ENCODE measurements around the gene RCBTB2. TPM values are rescaled to one million over a fixed set of nuclear protein-coding genes. Genes with fewer than 3 reads are reported as not detected.
"Not testable (repeated sequence)": the region's sequence is repeated elsewhere in the genome, so short reads cannot be mapped to it uniquely, and the experiment has no call there.

Gene RCBTB2
- total RNA-seq (2014; rRNA removed; shearing (Covaris generic)): 2.0 and 2.6 TPM in 2 replicates
- 2.3 and 3.1 TPM in 2 replicates for polyA plus RNA-seq (2015; cell fraction: cytosol; rRNA removed)
- 3.0 and 3.5 TPM in 2 replicates for polyA plus RNA-seq (2015; cell fraction: nucleus; rRNA removed)

DNA sequence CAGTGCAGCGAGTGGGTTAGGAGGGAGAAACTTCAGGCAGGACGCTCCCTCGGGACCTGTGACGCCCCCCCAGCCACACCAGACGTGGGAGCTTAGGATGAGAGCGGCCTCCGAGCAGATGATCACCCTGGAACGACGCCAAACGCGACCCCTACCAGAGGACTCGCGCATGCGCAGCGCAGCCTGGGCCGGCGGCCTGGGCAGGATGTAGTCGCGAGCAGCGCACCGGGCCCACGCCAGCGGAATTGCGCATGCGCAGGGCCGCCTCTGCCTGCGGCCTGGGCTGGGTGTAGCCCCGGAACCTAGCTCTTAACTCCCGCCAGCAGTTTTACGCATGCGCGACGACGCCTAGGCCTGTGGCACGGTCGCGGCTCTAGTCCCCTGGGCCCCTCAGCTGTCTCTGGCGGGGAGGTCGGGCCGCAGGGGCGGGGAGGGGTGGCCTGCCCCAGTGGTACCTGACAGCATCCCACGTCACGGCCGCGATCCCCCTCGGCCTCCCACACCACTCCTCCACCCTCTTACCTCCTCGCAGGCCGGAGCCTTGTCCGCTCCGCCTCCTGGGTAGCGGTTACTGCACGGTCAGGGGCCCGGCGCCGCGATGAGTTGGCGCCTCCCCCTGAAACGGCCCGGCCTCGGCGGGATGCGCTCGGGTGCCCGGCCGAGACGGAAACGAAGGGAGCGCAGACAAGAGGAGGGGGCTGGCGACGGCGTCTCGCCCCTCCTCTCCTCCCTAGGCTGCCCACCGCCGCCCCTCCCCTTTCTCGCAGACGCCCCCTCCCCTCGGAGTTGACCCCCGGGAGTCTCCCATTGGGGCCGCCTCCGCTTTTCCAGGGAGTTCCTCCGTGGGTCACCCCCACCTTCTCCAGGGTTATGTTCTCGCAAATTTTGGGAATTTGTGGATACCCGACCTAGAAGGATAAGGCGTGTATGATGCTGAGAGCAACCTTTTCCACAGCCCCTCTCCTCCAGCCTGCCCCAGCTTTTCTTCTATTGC lies at the start of gene RCBTB2:
TSS of gene RCBTB2 (minus strand) at position 575 of the 994 bp plus-strand sequence. CDS start 11,141 bp downstream, outside the sequence.
- DNase-seq (ENCODE audit: low read depth): peak; percentile 96

GRCh38 chr13:48582084-48582483 lies 49.2 kb upstream of the RCBTB2 start:
- DNase-seq (ENCODE audit: low read depth): no peak

DNA sequence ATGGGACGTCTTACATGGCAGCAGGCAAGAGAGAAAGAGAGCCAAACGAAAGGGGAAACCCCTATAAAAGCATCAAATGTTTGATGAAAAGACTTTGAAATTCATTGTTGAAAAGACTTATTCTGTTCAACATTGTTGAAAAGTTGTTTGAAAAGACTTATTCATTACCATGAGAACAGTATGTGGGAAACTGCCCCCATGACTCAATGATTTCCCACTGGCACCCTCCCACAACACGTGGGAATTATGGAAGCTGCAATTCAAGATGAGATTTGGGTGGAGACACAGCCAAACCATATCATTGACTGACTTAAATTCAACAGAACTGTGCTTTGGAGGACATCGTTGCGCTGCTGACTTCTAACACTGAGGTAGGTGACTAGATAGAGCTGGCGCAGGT lies 48.0 kb upstream of the RCBTB2 start:
- DNase-seq (ENCODE audit: low read depth): no peak

DNA sequence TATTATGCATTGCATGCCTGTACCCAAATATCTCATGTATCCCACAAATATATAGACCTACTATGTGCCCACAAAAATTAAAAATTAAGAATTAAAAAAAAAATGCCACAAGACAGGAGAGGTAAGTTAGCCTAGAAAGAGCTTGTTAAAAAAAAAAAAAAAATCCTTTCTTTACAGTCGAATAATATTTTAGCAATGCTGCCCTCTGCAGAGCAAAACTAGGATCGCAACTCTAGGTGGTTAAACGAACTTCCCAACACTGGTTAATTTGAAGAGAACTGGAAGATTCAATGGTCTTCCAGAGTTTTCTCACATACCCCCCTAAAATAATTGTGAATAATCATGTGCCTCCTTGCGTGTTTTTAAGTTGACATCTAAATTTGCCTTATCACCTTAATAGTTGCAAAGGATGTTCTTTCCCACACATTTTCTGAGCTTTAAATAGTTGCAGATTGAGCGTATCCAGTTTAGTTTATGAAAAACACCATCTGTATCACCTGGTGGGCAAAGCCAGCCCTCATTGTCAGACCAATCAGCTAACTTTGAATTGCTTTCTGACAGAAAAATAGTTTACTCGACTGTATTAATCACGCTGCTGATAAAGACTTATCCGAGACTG lies 47.4 kb upstream of the RCBTB2 start:
- DNase-seq (ENCODE audit: low read depth): peak; percentile 51

DNA sequence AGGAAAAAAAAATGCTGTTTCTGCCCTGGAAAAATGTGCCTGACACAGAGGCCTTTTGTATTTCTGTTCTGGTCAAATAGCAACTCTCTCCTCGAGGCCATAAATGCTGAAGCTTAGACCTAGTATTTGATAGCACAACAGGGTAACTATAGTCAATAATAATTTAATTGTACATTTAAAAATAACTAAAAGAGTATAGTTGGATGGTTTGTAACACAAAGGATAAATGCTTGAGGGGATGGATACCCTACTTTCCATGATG lies 47.0 kb upstream of the RCBTB2 start:
- not testable (repeated sequence) for DNase-seq (ENCODE audit: low read depth)

- DNase-seq (ENCODE audit: low read depth): no peak
Observed at GRCh38 chr13:48579165-48579918, 46.5 kb upstream of the RCBTB2 start.

DNA sequence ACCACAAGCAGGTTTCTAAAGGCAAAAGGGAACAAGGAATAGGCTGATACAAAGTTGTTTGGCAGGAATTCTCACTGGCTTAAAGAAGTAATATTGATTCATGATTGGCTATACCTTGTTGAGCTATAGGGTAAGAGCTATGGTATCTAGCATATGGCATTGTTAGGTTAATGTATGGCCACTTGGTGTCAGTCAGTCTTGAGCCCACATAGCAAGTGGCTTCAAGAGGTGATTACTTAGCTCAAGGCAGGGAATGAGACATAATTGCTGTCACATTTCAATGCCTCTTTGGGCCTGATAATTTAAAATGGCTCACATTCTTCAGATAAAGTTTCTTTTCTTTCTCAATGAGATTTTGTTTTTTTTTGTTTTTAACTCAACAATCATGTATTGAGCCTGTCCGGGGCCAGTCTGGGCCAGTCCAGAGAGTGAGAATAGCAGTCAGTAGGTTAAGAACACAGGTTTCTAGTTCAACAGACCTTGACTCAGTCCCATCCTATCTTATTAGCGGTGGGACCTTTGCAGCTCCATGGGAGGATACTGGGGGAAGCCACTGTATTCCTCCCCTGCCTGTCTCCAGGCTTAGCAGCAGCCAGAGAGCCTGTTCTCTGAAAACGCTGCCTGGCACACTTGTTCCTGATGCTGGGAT lies 45.8 kb upstream of the RCBTB2 start:
- DNase-seq (ENCODE audit: low read depth): no peak

- no peak for DNase-seq (ENCODE audit: low read depth)
Observed at GRCh38 chr13:48576448-48577010, 43.6 kb upstream of the RCBTB2 start.

DNA sequence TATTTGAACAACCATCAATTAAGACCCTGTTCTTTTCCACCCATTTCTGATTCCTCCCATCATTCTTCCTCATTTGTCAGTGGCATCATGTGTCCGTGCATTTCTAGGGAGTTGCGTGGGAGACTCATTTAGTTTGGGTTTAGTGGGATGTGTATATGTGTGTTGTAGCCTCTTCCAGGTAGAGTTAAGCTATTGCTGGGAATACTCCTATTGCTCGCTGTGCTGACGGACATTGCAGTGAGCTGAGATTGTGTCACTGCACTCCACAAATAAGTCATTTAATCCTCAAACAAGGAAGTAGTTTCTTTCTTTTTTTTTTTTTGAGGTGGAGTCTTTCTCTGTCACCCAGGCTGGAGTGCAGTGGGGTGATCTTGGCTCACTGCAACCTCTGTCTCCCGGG lies 42.2 kb upstream of the RCBTB2 start:
- DNase-seq (ENCODE audit: low read depth): no peak

DNA sequence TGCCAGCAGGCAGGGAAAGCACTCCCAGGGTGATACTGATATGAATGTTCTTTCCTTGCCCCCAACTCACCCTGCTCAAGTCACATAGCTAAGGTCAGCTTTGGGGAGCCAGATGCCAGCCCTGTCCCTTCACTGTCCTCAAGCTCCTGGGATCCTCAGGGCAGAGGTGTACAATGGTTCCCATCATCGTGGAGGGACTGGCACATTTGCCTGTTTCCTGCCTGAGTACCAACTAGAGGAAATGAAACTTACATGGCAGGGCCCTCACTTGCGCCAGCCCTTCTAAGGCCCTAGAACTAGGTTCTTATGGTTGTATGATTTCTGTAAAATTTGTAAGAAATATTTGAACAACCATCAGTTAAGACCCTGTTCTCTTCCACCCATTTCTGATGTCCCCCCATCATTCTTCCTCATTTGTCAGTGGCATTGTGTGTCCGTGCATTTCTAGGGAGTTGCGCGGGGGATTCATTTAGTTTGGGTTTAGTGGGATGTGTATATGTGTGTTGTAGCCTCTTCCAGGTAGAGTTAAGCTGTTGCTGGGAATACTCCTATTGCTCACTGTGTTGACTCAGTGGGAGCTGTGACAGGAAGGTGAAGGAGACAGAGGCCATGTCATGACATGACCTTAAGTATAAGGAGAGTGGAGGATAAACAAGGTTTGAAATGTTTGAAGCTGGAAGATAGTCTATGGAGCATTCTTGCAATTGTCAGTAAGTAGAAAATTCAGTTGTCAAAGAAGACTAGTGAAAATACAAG lies 41.3 kb upstream of the RCBTB2 start:
- no peak for DNase-seq (ENCODE audit: low read depth)

- DNase-seq (ENCODE audit: low read depth): no peak
Observed at GRCh38 chr13:48573213-48574007, 40.5 kb upstream of the RCBTB2 start.

DNA sequence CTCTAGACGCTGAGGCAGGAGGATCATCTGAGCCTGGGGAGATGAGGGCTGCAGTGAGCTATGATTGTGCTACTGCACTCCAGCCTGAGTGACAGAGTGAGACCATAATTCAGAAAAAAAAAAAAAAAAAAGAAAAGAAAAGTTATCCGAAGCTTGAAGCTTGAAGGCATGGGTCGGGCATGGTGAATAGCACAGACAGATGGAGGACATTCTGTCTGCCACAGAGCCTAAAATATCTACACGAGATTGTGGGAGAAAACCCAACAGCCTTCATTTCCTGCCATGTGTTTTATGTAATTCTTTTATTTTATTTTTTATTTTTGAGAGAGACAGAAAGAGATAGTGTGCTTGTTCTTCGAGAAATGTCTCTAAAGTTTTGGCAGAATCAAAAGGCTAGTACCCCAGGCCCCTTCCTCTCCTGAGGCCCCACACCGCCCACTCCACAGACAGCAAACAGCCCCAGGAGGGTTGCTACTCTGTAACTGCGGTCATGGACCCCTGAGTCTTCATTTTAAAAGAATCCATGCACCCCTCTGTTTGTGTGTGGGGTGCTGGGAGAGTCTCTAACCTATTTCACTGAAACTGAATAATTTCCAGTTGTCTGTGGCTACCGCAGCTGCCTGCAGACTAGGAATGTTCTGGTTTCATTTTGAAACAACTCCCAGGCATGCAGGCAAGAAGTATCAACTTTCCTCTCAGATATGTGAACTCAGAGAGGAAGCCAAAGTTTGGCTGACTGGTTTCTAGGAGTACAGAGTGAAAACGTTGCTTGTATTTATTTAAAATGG lies 38.4 kb upstream of the RCBTB2 start:
- no peak for DNase-seq (ENCODE audit: low read depth)

GRCh38 chr13:48570216-48570828 lies 37.4 kb upstream of the RCBTB2 start:
- no peak for DNase-seq (ENCODE audit: low read depth)

- no peak for DNase-seq (ENCODE audit: low read depth)
Observed at GRCh38 chr13:48569104-48569666, 36.3 kb upstream of the RCBTB2 start.

DNA sequence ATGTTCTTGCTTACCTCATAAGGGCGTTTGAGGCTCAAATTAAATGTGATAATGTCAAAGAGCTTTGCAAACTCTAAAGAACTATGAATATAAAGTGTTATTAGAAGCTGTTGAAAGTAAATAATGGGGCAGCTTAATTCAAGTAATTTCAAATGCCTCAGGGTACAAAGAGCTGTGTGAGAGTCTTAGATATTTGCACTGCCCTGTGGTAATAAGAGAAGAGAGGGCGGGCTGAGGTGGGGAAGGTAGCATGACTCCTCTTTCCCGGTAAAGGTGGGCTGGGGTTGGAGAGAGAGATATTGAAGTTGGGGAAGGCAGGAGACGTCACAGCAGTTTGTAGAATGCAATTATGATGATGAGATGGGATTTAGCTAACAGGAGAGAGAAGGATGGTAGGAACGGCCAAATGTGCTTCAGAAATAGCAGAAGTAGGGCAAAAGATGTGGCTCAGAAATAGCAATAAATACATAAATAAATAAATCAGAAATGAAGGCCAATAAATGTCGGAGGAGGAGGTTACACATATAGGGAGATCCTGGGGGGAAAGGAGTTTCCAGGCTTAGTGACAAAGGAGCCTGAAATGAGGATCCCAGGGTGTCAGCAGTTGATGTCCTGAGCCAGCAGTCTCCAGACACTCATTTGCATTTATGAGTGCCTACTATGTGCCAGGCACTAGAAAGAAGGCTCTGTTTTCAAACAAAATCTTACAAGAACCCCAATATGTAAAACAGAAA lies 35.7 kb upstream of the RCBTB2 start:
- DNase-seq (ENCODE audit: low read depth): no peak

DNA sequence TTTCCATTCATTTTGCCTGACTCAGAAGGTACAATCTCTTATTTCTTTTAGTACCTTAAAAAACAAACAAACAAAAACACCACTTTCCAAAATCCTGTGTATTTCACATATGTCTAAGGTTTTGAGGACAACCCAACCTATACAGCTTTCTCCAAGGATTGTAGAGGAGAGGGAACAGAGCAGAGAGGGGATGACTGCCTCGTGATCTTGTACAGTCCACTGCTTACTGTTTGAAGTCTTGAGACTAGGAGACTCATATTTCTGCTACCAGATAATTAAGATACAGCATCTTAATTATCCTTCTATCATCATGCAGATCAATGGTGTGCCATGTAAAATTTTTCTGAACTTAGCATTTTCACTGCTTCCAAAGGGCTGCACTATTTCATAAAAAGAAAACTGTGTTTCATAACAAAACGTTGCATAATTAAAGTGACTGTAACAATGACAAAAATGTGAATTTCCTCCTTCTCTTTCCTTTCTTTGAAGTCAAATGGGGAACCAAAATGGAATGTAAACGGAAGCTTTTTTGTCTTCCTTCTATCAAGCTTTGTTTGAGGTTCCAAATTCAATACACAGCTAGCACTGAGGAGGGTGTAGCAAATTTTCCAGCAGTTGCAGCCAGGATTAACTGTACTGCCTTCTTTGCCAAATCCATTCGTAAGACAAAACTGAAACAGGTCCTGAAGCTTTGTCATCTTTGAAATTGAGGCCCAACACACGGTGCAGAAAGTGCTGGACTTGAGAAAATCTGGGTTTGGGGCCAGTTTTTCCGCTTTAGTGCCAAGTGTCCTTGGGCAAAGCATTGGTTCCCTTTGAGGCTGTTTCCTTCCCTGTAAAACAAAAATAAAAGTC lies 34.9 kb upstream of the RCBTB2 start:
- no peak for DNase-seq (ENCODE audit: low read depth)
